ENCODE measurements around the gene PTPN5. TPM values are rescaled to one million over a fixed set of nuclear protein-coding genes. Genes with fewer than 3 reads are reported as not detected.

Gene PTPN5
- total RNA-seq, 2 donors from 2014 or later = 0.77 to 4.8 TPM

DNA sequence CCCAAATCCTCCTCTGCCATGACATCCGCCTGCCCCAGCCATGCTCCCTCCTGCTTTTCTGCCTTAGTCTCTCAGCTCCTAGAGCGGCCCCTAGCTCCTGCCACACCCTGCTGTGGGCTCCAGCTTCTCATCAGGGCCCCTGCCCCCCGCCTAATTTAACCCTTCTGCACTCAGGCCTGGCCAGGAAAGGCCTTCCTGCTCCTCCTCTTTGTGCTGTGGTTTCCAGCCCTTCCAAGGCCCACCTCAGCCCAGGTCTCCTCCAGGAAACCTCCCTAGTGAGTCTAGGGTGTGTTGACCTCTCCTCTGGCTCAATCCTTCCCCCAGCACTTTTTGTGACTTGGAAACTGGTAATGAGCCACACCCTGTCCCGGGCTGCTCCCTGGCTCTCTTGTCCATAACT lies 11.3 kb downstream of the PTPN5 start:
- Histone ChIP-seq H3K4me3 (no peak overlapping the region), H3K27ac (no peak overlapping the region), H3K36me3 (no peaks in the 10 kb centered on the region), H3K4me1 (replicated peaks) (no peaks in the 10 kb centered on the region), H3K9me3 (no peaks in the 10 kb centered on the region), H3K27me3 (replicated peaks; ENCODE audit: insufficient read depth) (no peaks in the 10 kb centered on the region)
- TF ChIP-seq CTCF (IDR thresholded peaks at IDR 0.05) (no peak), POLR2A (IDR thresholded peaks at IDR 0.05) (no peak), POLR2AphosphoS5 (IDR thresholded peaks at IDR 0.05) (no peak)
- WGBS = 48% methylated on average over 4 of the region's 4 CpGs
- no peak for DNase-seq (ENCODE audit: low spot score)
- intact Hi-C loops (cut with DNase I) = no loop called here

- no peaks in the 10 kb centered on the region for H3K36me3 ChIP-seq
- no peak overlapping the region for H3K4me3 ChIP-seq
- TF ChIP-seq POLR2A (IDR thresholded peaks at IDR 0.05) (no peak), CTCF (IDR thresholded peaks at IDR 0.05) (no peak), POLR2AphosphoS5 (IDR thresholded peaks at IDR 0.05) (no peak)
- H3K27me3 ChIP-seq (replicated peaks; ENCODE audit: insufficient read depth) = no peaks in the 10 kb centered on the region
- no peak overlapping the region for H3K27ac ChIP-seq
- intact Hi-C loops (cut with DNase I) = no loop called here
- 94% methylated on average over 4 of the region's 4 CpGs for WGBS
- no peaks in the 10 kb centered on the region for H3K4me1 ChIP-seq (replicated peaks)
- H3K9me3 ChIP-seq = no peaks in the 10 kb centered on the region
- no peak for DNase-seq (ENCODE audit: low spot score)
Observed at GRCh38 chr11:18778468-18778867, 13.1 kb downstream of the PTPN5 start.

GRCh38 chr11:18776324-18776723 lies 15.3 kb downstream of the PTPN5 start:
- Histone ChIP-seq H3K9me3 (no peaks in the 10 kb centered on the region), H3K36me3 (no peaks in the 10 kb centered on the region), H3K27me3 (replicated peaks; ENCODE audit: insufficient read depth) (no peaks in the 10 kb centered on the region), H3K4me1 (replicated peaks) (no peaks in the 10 kb centered on the region), H3K4me3 (no peak overlapping the region), H3K27ac (no peak overlapping the region)
- no peak for DNase-seq (ENCODE audit: low spot score)
- TF ChIP-seq CTCF (IDR thresholded peaks at IDR 0.05) (no peak), POLR2AphosphoS5 (IDR thresholded peaks at IDR 0.05) (no peak), POLR2A (IDR thresholded peaks at IDR 0.05) (no peak)
- intact Hi-C loops (cut with DNase I) = no loop called here
- WGBS = 49% methylated on average over 6 of the region's 6 CpGs

DNA sequence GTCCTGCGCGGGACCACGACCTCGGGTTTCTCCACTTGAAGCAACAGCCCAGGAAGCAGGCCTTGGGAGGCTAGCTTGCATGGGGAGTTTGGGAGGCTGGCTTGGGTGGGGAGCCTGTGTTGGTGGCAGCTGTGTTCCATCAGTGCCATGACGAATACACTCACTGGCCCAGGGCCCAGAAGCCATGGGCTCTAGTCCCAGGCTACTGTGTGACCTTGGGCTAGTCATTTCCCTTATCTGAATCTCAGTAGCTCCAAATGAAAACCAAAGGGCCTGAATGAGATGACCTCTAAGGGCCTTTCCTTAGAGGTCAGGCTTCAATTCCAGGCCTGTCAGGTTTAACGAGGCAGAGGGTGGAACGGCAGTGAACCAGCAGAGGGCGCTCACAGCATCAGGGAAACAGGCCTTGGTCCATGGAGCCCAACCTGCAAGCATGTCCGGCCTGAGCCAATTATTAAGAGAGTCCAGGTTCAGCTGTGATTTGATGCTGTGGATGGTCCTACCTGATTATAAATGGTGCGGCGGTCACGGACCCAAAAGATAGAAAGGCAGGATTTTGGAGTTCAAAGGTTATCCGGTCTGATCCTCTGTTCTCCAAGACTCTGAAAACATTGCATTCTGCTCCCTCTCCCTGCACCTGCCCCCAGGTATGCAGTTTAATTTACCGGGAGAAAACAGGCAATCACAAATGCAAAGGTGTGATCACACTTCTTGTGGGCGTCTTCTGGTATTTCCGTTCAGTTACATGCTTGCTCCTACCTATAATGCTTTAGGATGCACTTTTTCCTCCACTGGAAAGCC lies 15.9 kb downstream of the PTPN5 start:
- Histone ChIP-seq H3K9me3 (no peaks in the 10 kb centered on the region), H3K4me1 (replicated peaks) (no peaks in the 10 kb centered on the region), H3K36me3 (no peaks in the 10 kb centered on the region), H3K27ac (no peak overlapping the region), H3K27me3 (replicated peaks; ENCODE audit: insufficient read depth) (no peaks in the 10 kb centered on the region), H3K4me3 (no peak overlapping the region)
- peak; percentile 37 to 73 (median 62) for TF ChIP-seq CTCF (IDR thresholded peaks at IDR 0.05)
- TF ChIP-seq POLR2A (IDR thresholded peaks at IDR 0.05) = no peak
- intact Hi-C loops (cut with DNase I) = no loop called here
- DNase-seq (ENCODE audit: low spot score) = peak; percentile 57
- 46% methylated on average over 16 of the region's 16 CpGs for WGBS

GRCh38 chr11:18774801-18775200 lies 16.8 kb downstream of the PTPN5 start:
- intact Hi-C loops (cut with DNase I) = no loop called here
- Histone ChIP-seq H3K4me1 (replicated peaks) (no peaks in the 10 kb centered on the region), H3K27me3 (replicated peaks; ENCODE audit: insufficient read depth) (no peaks in the 10 kb centered on the region), H3K4me3 (no peak overlapping the region), H3K9me3 (no peaks in the 10 kb centered on the region), H3K27ac (no peak overlapping the region), H3K36me3 (no peaks in the 10 kb centered on the region)
- no peak for TF ChIP-seq POLR2AphosphoS5 (IDR thresholded peaks at IDR 0.05)
- TF ChIP-seq POLR2A (IDR thresholded peaks at IDR 0.05) = no peak
- TF ChIP-seq CTCF (IDR thresholded peaks at IDR 0.05) = no peak
- WGBS = 82% methylated on average over 7 of the region's 7 CpGs
- no peak for DNase-seq (ENCODE audit: low spot score)

Data from prostate gland (tissue), 2 donors.